ENCODE measurements around the gene ZP1.
"Not testable (repeated sequence)": the region's sequence is repeated elsewhere in the genome, so short reads cannot be mapped to it uniquely, and the experiment has no call there.

Gene ZP1

GRCh38 chr11:60879971-60880588, 12.7 kb downstream of the ZP1 start:
- DNase-seq = no peak

GRCh38 chr11:60880643-60881282, 13.4 kb downstream of the ZP1 start:
- DNase-seq = peak; percentile 92

- DNase-seq = peak; percentile 91
These were observed 20.2 kb downstream of the ZP1 start for GRCh38 chr11:60887556-60887955.

GRCh38 chr11:60889869-60890311, 22.5 kb downstream of the ZP1 start:
- no peak for DNase-seq

GRCh38 chr11:60890696-60891095, 23.4 kb downstream of the ZP1 start:
- DNase-seq = no peak

GRCh38 chr11:60891103-60891741, 23.9 kb downstream of the ZP1 start:
- DNase-seq = no peak

- no peak for DNase-seq
These were observed 28.3 kb downstream of the ZP1 start for GRCh38 chr11:60895687-60896086.

GRCh38 chr11:60897496-60897895, 30.2 kb downstream of the ZP1 start:
- no peak for DNase-seq

- DNase-seq = peak; percentile 40
These were observed 31.9 kb downstream of the ZP1 start for GRCh38 chr11:60899046-60899936.

GRCh38 chr11:60899977-60900376, 32.6 kb downstream of the ZP1 start:
- no peak for DNase-seq

- DNase-seq = no peak
These were observed 33.5 kb downstream of the ZP1 start for GRCh38 chr11:60900673-60901404.

- no peak for DNase-seq
These were observed 35.3 kb downstream of the ZP1 start for GRCh38 chr11:60902625-60903024.

- DNase-seq = no peak
These were observed 37.7 kb downstream of the ZP1 start for GRCh38 chr11:60905047-60905446.

GRCh38 chr11:60905551-60906113, 38.3 kb downstream of the ZP1 start:
- peak; percentile 39 for DNase-seq

- peak; percentile 97 for DNase-seq
These were observed 39.0 kb downstream of the ZP1 start, which contains the start of gene PRPF19 for GRCh38 chr11:60906132-60906972. PRPF19 (minus strand) TSS chr11:60906585; CDS start chr11:60906382, 203 bp downstream.

- no peak for DNase-seq
These were observed 41.5 kb downstream of the ZP1 start for GRCh38 chr11:60908803-60909202.

GRCh38 chr11:60909680-60910280, 42.4 kb downstream of the ZP1 start:
- DNase-seq = not testable (repeated sequence)

- DNase-seq = no peak
These were observed 42.9 kb downstream of the ZP1 start for GRCh38 chr11:60910281-60910687.

- no peak for DNase-seq
These were observed 43.5 kb downstream of the ZP1 start for GRCh38 chr11:60910711-60911380.

All from NCI-H1092 treated with DMSO at 0.1 percent for 48 hours (cell line).